HepG2 (cell line): ENCODE results near the gene B4GALT5. TPM values are rescaled to one million over a fixed set of nuclear protein-coding genes. Genes with fewer than 3 reads are reported as not detected.
A peak's percentile ranks its signal among the peaks of the same experiment; 100 is the strongest.

Experiments
- ARHGAP35 ChIP-seq: sonication (generic); formaldehyde crosslinking; IDR thresholded peaks from 2 replicates; pipeline ENCODE4 v1.9.0; 2022; ENCODE audit warnings: mild to moderate bottlenecking, inconsistent platforms, moderate library complexity, missing genetic modification reagents, borderline replicate concordance
- ARNT2 ChIP-seq: sonication (generic); formaldehyde crosslinking; IDR thresholded peaks from 2 replicates; pipeline ENCODE4 v1.8.0; 2022; ENCODE audit warnings: mild to moderate bottlenecking, low read depth, missing genetic modification reagents, moderate library complexity
- BRD4 ChIP-seq: sonication (generic); formaldehyde crosslinking; IDR thresholded peaks from 2 replicates; pipeline ENCODE4 v1.4.0; 2020; ENCODE audit warnings: missing genetic modification reagents
- CHD4 ChIP-seq: fragments of 200-600 bp; sonication (generic); IDR thresholded peaks from 2 replicates; pipeline ENCODE4 v1.7.0; 2017; ENCODE audit warnings: mild to moderate bottlenecking, low read length, borderline replicate concordance
- FOXA3 ChIP-seq: IDR thresholded peaks from 2 replicates; pipeline ENCODE4 v1.6.1; 2016; ENCODE audit warnings: missing genetic modification reagents, missing compliant biosample characterization
- KDM2A ChIP-seq: sonication (generic); formaldehyde crosslinking; IDR thresholded peaks from 2 replicates; pipeline ENCODE4 v1.4.0; 2020; ENCODE audit warnings: low read depth, missing genetic modification reagents, borderline replicate concordance
- SALL2 ChIP-seq: sonication (generic); formaldehyde crosslinking; IDR thresholded peaks from 2 replicates; pipeline ENCODE4 v1.8.1; 2023; ENCODE audit warnings: mild to moderate bottlenecking, missing genetic modification reagents, inconsistent platforms
- SIX4 ChIP-seq: sonication (generic); formaldehyde crosslinking; IDR thresholded peaks from 2 replicates; pipeline ENCODE4 v1.4.0; 2020; ENCODE audit warnings: missing genetic modification reagents
- SOX6 ChIP-seq, 2 experiments: fragments of 450-650 bp in 1 of 2; sonication (generic) in 1 of 2; formaldehyde crosslinking in 1 of 2; IDR thresholded peaks; 2 replicates each; pipeline versions ENCODE4 v1.4.0 to v1.6.1; 2017 to 2020; ENCODE audit warnings: antibody characterized with exemption in 1 of 2, mild to moderate bottlenecking in 1 of 2, missing genetic modification reagents in 1 of 2
- U2AF2 ChIP-seq: fragments of 200-400 bp; formaldehyde crosslinking; IDR thresholded peaks from 2 replicates; pipeline ENCODE4 v1.6.1; 2017; ENCODE audit warnings: low read depth, mild to moderate bottlenecking, low read length
- ZNF263 ChIP-seq: sonication (generic); formaldehyde crosslinking; IDR thresholded peaks from 2 replicates; pipeline ENCODE4 v1.4.0; 2020; ENCODE audit warnings: missing genetic modification reagents
- ZNF282 ChIP-seq: fragments of 450-650 bp; IDR thresholded peaks from 2 replicates; pipeline ENCODE4 v1.6.1; 2018; ENCODE audit not compliant: partially characterized antibody
- ZNF614 ChIP-seq: IDR thresholded peaks from 2 replicates; pipeline ENCODE4 v1.6.1; 2018; ENCODE audit warnings: missing biosample characterization, missing genetic modification reagents, inconsistent platforms, borderline replicate concordance
- ZNF629 ChIP-seq: sonication (generic); formaldehyde crosslinking; conservative IDR thresholded peaks from 2 replicates; pipeline ENCODE4 v1.5.0; 2020; ENCODE audit warnings: missing genetic modification reagents
- ZNF737 ChIP-seq: sonication (generic); formaldehyde crosslinking; IDR thresholded peaks from 2 replicates; pipeline ENCODE4 v1.5.0; 2020; ENCODE audit warnings: missing genetic modification reagents, mild to moderate bottlenecking, borderline replicate concordance
- polyA plus RNA-seq, 8 experiments: library from polyadenylated mRNA; depleted of rRNA in 3 of 8; stranded (reverse) in 7 of 8; unstranded in 1 of 8; fragments of >200 nt; fragmentation: Illumina TruSeq in 4 of 8; extraction: Trizol in 4 of 8; gene quantifications; 2 replicates each; pipeline versions ENCODE4 v1.2.1 to v1.2.3, GENCODE V29; 2011 to 2016; ENCODE audit warnings: low read depth in 4 of 8, missing spikeins in 1 of 8, mixed read lengths in 1 of 8; ENCODE audit not compliant: insufficient read depth in 1 of 8
- total RNA-seq, 5 experiments: library from RNA; depleted of rRNA; stranded (reverse); fragments of >200 nt; fragmentation: Illumina TruSeq; extraction: Trizol; gene quantifications; 2 replicates each; pipeline ENCODE4 v1.2.3, GENCODE V29; 2016; ENCODE audit warnings: low read depth in 1 of 5
- TF ChIP-seq, protein P1 (sequence below): sonication (generic); formaldehyde crosslinking; IDR thresholded peaks from 2 replicates; pipeline ENCODE4 v1.4.0; 2020; ENCODE audit warnings: missing genetic modification reagents, borderline replicate concordance
- TF ChIP-seq, protein P2 (sequence below): sonication (generic); formaldehyde crosslinking; IDR thresholded peaks from 2 replicates; pipeline ENCODE4 v1.4.0; 2020; ENCODE audit warnings: mild to moderate bottlenecking, missing genetic modification reagents
- TF ChIP-seq, protein P3 (sequence below): sonication (generic); formaldehyde crosslinking; conservative IDR thresholded peaks from 2 replicates; pipeline ENCODE4 v1.4.0; 2020; ENCODE audit warnings: missing genetic modification reagents

Gene B4GALT5
- total and polyA plus RNA-seq, 2 of the 13 experiments (the other 11 are each of a cell fraction or from before 2014, with no cell fraction given): 27.3 to 30.9 TPM

DNA sequence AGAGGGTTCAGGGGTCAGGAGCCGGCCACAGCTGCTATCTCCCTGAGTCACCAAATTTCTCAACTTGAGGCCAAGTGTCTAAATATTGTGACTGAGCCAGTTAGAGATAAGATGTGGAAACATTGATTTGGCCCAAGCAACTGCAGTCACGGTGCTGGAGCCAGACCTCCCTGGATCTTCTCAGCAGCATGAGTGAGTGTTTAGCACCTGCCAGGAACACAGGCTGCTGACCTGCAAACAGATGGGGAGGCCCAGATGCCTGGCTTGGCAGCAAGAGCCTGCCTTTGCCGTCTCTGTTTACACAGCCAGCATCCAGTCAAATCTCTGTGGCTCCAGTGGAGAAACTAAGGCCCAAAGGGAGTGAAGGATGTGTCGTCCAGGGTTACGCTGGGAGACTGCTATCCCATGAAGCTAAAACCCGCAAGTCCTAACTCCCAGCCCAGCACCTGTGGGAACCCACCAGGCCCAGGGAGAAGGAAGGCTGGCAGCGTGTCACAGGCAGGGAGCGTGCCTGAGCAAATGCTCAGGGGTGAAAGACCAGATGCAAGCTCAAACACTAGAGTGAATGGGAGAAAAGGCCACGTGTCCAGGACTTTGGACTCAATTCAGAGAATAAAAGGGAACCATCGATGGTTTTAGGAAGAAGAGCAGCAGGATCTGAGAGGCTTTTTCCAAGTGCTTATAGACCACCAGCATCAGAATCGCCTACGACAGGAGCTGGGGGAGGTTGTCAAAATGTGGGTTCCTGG is 129.8 kb downstream of the B4GALT5 start (continued):
- TF ChIP-seq, protein P1, sequence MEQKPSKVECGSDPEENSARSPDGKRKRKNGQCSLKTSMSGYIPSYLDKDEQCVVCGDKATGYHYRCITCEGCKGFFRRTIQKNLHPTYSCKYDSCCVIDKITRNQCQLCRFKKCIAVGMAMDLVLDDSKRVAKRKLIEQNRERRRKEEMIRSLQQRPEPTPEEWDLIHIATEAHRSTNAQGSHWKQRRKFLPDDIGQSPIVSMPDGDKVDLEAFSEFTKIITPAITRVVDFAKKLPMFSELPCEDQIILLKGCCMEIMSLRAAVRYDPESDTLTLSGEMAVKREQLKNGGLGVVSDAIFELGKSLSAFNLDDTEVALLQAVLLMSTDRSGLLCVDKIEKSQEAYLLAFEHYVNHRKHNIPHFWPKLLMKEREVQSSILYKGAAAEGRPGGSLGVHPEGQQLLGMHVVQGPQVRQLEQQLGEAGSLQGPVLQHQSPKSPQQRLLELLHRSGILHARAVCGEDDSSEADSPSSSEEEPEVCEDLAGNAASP (CRISPR knock-in tag): peak; percentile 63
- TF ChIP-seq ZNF629 (CRISPR knock-in tag) (peak; percentile 69), ZNF282 (no peak), ARNT2 (CRISPR knock-in tag) (peak; percentile 73; the same call in 1 of the 2 replicates), ZNF737 (no peak), SIX4 (CRISPR knock-in tag) (0 out of 2 replicates have a peak, but pooled peaks have one; percentile 52), BRD4 (CRISPR knock-in tag) (peak; percentile 75; the same call in 1 of the 2 replicates), KDM2A (CRISPR knock-in tag) (peak; percentile 79), FOXA3 (peak; percentile 84), U2AF2 (no peak), ZNF614 (CRISPR knock-in tag) (peak; percentile 89; the same call in 1 of the 2 replicates), SOX6 (IDR thresholded peaks at IDR 0.05) (no peak), SOX6 (CRISPR knock-in tag; IDR thresholded peaks at IDR 0.05) (peak; percentile 95), SALL2 (CRISPR knock-in tag) (peak; percentile 61), ZNF263 (CRISPR knock-in tag) (peak; percentile 64; the same call in 1 of the 2 replicates), ARHGAP35 (CRISPR knock-in tag) (peak; percentile 86), CHD4 (peak; percentile 55; the same call in 1 of the 2 replicates)
- TF ChIP-seq, protein P2, sequence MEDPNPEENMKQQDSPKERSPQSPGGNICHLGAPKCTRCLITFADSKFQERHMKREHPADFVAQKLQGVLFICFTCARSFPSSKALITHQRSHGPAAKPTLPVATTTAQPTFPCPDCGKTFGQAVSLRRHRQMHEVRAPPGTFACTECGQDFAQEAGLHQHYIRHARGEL: no peak; the same call in 1 of the 2 replicates
- TF ChIP-seq, protein P3, sequence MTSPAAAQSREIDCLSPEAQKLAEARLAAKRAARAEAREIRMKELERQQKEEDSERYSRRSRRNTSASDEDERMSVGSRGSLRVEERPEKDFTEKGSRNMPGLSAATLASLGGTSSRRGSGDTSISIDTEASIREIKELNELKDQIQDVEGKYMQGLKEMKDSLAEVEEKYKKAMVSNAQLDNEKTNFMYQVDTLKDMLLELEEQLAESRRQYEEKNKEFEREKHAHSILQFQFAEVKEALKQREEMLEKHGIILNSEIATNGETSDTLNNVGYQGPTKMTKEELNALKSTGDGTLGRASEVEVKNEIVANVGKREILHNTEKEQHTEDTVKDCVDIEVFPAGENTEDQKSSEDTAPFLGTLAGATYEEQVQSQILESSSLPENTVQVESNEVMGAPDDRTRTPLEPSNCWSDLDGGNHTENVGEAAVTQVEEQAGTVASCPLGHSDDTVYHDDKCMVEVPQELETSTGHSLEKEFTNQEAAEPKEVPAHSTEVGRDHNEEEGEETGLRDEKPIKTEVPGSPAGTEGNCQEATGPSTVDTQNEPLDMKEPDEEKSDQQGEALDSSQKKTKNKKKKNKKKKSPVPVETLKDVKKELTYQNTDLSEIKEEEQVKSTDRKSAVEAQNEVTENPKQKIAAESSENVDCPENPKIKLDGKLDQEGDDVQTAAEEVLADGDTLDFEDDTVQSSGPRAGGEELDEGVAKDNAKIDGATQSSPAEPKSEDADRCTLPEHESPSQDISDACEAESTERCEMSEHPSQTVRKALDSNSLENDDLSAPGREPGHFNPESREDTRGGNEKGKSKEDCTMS (CRISPR knock-in tag): 0 out of 2 replicates have a peak, but pooled peaks have one; percentile 30
